H9 (cell line): ENCODE results near the gene ANGPTL7. TPM values are rescaled to one million over a fixed set of nuclear protein-coding genes. Genes with fewer than 3 reads are reported as not detected.

ENCODE experiments used
- DNase-seq: peaks from one replicate; pipeline ENCODE4 v3.0.0-alpha.2; 2017
- H2AFZ ChIP-seq: one replicate; pipeline ENCODE4 v1.6.1; 2013; ENCODE audit warnings: mild to moderate bottlenecking, low read length, control low read depth, moderate library complexity
- H2AK5ac ChIP-seq: 2 replicates; pipeline ENCODE4 v1.6.1; 2013; ENCODE audit warnings: low read length, control low read depth, mixed read lengths; ENCODE audit not compliant: insufficient read length
- H2BK120ac ChIP-seq: one replicate; pipeline ENCODE4 v1.6.1; 2013; ENCODE audit warnings: low read depth, mild to moderate bottlenecking, low read length, control low read depth, inconsistent platforms; ENCODE audit not compliant: poor library complexity, severe bottlenecking
- H2BK12ac ChIP-seq: 2 replicates; pipeline ENCODE4 v1.6.1; 2013; ENCODE audit warnings: low read length, control low read depth, mixed read lengths, low read depth; ENCODE audit not compliant: insufficient read length
- H2BK15ac ChIP-seq: 2 replicates; pipeline ENCODE4 v1.6.1; 2013; ENCODE audit warnings: low read depth, low read length, control low read depth
- H2BK20ac ChIP-seq: one replicate; pipeline ENCODE4 v1.6.1; 2013; ENCODE audit warnings: low read depth, mild to moderate bottlenecking, low read length, control low read depth, inconsistent platforms; ENCODE audit not compliant: poor library complexity, severe bottlenecking
- H2BK5ac ChIP-seq: 2 replicates; pipeline ENCODE4 v1.6.1; 2013; ENCODE audit warnings: low read length, control low read depth, mixed read lengths; ENCODE audit not compliant: insufficient read length
- H3K14ac ChIP-seq: 2 replicates; pipeline ENCODE4 v1.6.1; 2013; ENCODE audit warnings: low read length, control low read depth; ENCODE audit not compliant: insufficient read depth
- H3K18ac ChIP-seq: 2 replicates; pipeline ENCODE4 v1.6.1; 2013; ENCODE audit warnings: low read depth, mild to moderate bottlenecking, mixed read lengths, low read length, control low read depth; ENCODE audit not compliant: insufficient read length
- H3K23ac ChIP-seq: 2 replicates; pipeline ENCODE4 v1.6.1; 2013; ENCODE audit warnings: low read length, control low read depth, mixed read lengths, low read depth; ENCODE audit not compliant: insufficient read length
- H3K23me2 ChIP-seq: 2 replicates; pipeline ENCODE4 v1.6.1; 2013; ENCODE audit warnings: low read depth, mild to moderate bottlenecking, mixed read lengths, low read length, control low read depth; ENCODE audit not compliant: insufficient read length, poor library complexity, severe bottlenecking
- H3K27ac ChIP-seq: 2 replicates; pipeline ENCODE4 v1.5.1; 2013; ENCODE audit warnings: low read length, control low read depth, mixed read lengths, low read depth; ENCODE audit not compliant: insufficient read length
- H3K27me3 ChIP-seq: 2 replicates; pipeline ENCODE4 v1.6.1; 2013; ENCODE audit warnings: low read length, control low read depth, inconsistent platforms; ENCODE audit not compliant: insufficient read depth
- H3K4ac ChIP-seq: 2 replicates; pipeline ENCODE4 v1.6.1; 2013; ENCODE audit warnings: low read depth, mild to moderate bottlenecking, control low read depth, inconsistent platforms, low read length, moderate library complexity
- H3K4me1 ChIP-seq: 2 replicates; pipeline ENCODE4 v1.6.1; 2013; ENCODE audit warnings: low read length, control low read depth, inconsistent platforms; ENCODE audit not compliant: insufficient read depth
- H3K4me2 ChIP-seq: 2 replicates; pipeline ENCODE4 v1.6.1; 2013; ENCODE audit warnings: low read length, control low read depth, mixed read lengths; ENCODE audit not compliant: insufficient read length, insufficient read depth
- H3K56ac ChIP-seq: 2 replicates; pipeline ENCODE4 v1.6.1; 2013; ENCODE audit warnings: low read depth, mild to moderate bottlenecking, mixed read lengths, low read length, control low read depth; ENCODE audit not compliant: insufficient read length
- H3K79me1 ChIP-seq: 2 replicates; pipeline ENCODE4 v1.6.1; 2013; ENCODE audit warnings: low read depth, mild to moderate bottlenecking, moderate library complexity, low read length, control low read depth, inconsistent platforms; ENCODE audit not compliant: insufficient read depth, poor library complexity, severe bottlenecking
- H3K79me2 ChIP-seq: 2 replicates; pipeline ENCODE4 v1.6.1; 2013; ENCODE audit warnings: low read length, control low read depth, inconsistent platforms; ENCODE audit not compliant: insufficient read depth
- H3K9ac ChIP-seq: 2 replicates; pipeline ENCODE4 v1.6.1; 2013; ENCODE audit warnings: low read length, control low read depth, mixed read lengths; ENCODE audit not compliant: insufficient read length; ENCODE audit errors: extremely low read depth
- H3K9me3 ChIP-seq: one replicate; pipeline ENCODE4 v1.6.1; 2013; ENCODE audit warnings: low read depth, low read length, inconsistent platforms; ENCODE audit not compliant: control insufficient read depth
- H3T11ph ChIP-seq: one replicate; pipeline ENCODE4 v1.6.1; 2013; ENCODE audit warnings: mild to moderate bottlenecking, low read length, control low read depth, inconsistent platforms
- H4K20me1 ChIP-seq: one replicate; pipeline ENCODE4 v1.6.1; 2013; ENCODE audit not compliant: control insufficient read depth, insufficient read length, insufficient read depth
- H4K5ac ChIP-seq: 2 replicates; pipeline ENCODE4 v1.6.1; 2013; ENCODE audit warnings: low read depth, mild to moderate bottlenecking, mixed read lengths, low read length, control low read depth; ENCODE audit not compliant: insufficient read length
- H4K8ac ChIP-seq: replicated peaks from 2 replicates; pipeline ENCODE4 v1.6.1; 2013; ENCODE audit warnings: low read length, control low read depth, mixed read lengths, low read depth; ENCODE audit not compliant: insufficient read length
- H4K91ac ChIP-seq: 2 replicates; pipeline ENCODE4 v1.6.1; 2013; ENCODE audit warnings: low read depth, mild to moderate bottlenecking, moderate library complexity, mixed read lengths, low read length, control low read depth; ENCODE audit not compliant: insufficient read length
- H3K27ac Mint-ChIP-seq, 3 experiments: 2 replicates in 2 of 3; 3 replicates in 1 of 3; pipeline ENCODE4 v1.8.0; 2020 to 2021; ENCODE audit warnings: mixed read lengths in 3 of 3, mild to moderate bottlenecking in 1 of 3, moderate library complexity in 1 of 3
- H3K27me3 Mint-ChIP-seq: 2 replicates; pipeline ENCODE4 v1.8.0; 2021; ENCODE audit warnings: low read depth, mild to moderate bottlenecking, moderate library complexity, mixed read lengths
- H3K36me3 Mint-ChIP-seq, 3 experiments: 2 replicates in 2 of 3; 3 replicates in 1 of 3; pipeline ENCODE4 v1.8.0; 2020 to 2021; ENCODE audit warnings: low read depth in 3 of 3, mixed read lengths in 3 of 3; ENCODE audit not compliant: insufficient read depth in 1 of 3
- H3K4me1 Mint-ChIP-seq, 2 experiments: 2 replicates each; pipeline ENCODE4 v1.8.0; 2020; ENCODE audit warnings: mixed read lengths in 2 of 2
- H3K4me3 Mint-ChIP-seq, 2 experiments: 2 replicates in 1 of 2; 3 replicates in 1 of 2; pipeline ENCODE4 v1.8.0; 2020 to 2021; ENCODE audit warnings: mild to moderate bottlenecking in 2 of 2, mixed read lengths in 2 of 2, moderate library complexity in 1 of 2
- H3K9me3 Mint-ChIP-seq, 2 experiments: 2 replicates in 1 of 2; 3 replicates in 1 of 2; pipeline ENCODE4 v1.8.0; 2020; ENCODE audit warnings: mild to moderate bottlenecking in 2 of 2, mixed read lengths in 2 of 2, moderate library complexity in 1 of 2
- WGBS: extraction: QIAGEN DNeasy Blood & Tissue Kit; methylation state at CpG from one replicate; pipeline ENCODE4 v1.1.7; 2013; ENCODE audit warnings: missing lambda C conversion rate, low lambda C conversion rate, mixed read lengths; ENCODE audit not compliant: insufficient read length; ENCODE audit errors: extremely low coverage; 5-methylcytosine and 5-hydroxymethylcytosine counted together
- total RNA-seq: library from RNA; stranded (reverse); gene quantifications from 2 replicates; pipeline ENCODE4 v1.2.1, GENCODE V29; 2021
- TF ChIP-seq, protein P1 (sequence below): fragments of 200-600 bp; sonication (generic); conservative IDR thresholded peaks from 3 replicates; pipeline ENCODE4 v1.8.0; 2021; ENCODE audit warnings: antibody characterized with exemption, mild to moderate bottlenecking

The ANGPTL7 gene
- total RNA-seq, 1 experiment from 2014 or later, result not detected

DNA sequence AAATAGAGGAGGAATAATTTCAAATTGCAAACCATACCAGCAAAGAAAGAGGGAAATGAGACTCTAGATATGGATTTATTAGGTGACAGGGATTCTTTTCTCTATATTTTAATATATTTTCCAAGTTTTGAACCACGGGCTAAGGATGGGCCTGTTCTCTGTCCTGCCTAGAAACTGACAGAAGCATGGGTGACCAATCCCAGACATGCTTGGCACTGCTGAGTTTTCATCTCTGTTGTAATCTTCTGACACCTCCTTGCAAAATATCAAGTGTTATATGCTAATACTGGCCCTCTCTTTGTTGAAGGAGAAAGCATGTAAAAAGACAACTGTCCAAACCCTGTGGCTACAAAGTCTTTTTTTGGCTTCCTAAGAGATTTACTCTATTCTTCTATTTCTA lies 774 bp upstream of the ANGPTL7 start:
- TF ChIP-seq, protein P1, sequence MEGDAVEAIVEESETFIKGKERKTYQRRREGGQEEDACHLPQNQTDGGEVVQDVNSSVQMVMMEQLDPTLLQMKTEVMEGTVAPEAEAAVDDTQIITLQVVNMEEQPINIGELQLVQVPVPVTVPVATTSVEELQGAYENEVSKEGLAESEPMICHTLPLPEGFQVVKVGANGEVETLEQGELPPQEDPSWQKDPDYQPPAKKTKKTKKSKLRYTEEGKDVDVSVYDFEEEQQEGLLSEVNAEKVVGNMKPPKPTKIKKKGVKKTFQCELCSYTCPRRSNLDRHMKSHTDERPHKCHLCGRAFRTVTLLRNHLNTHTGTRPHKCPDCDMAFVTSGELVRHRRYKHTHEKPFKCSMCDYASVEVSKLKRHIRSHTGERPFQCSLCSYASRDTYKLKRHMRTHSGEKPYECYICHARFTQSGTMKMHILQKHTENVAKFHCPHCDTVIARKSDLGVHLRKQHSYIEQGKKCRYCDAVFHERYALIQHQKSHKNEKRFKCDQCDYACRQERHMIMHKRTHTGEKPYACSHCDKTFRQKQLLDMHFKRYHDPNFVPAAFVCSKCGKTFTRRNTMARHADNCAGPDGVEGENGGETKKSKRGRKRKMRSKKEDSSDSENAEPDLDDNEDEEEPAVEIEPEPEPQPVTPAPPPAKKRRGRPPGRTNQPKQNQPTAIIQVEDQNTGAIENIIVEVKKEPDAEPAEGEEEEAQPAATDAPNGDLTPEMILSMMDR, result no peak
- no peak overlapping the region for H2BK120ac ChIP-seq
- no peak overlapping the region for H3K9ac ChIP-seq
- H2BK12ac ChIP-seq, result no peak overlapping the region
- Mint-ChIP-seq H3K4me1 (peaks cover 0 to 6% of the 10 kb centered on the region in 2 experiments; a peak in 1 of 4 replicates), H3K27me3 (no peaks in the 10 kb centered on the region), H3K27ac (no peak overlapping the region), H3K9me3 (no peaks in the 10 kb centered on the region), H3K36me3 (peaks cover 9 to 55% (median 24%) of the 10 kb centered on the region in 3 experiments; a peak in 6 of 7 replicates), H3K4me3 (no peak overlapping the region)
- H4K91ac ChIP-seq, result no peak overlapping the region
- H4K8ac ChIP-seq, result no peak overlapping the region
- H2AK5ac ChIP-seq, result no peak overlapping the region
- H3K18ac ChIP-seq, result no peak overlapping the region
- H4K5ac ChIP-seq, result no peak overlapping the region
- no peak for DNase-seq
- no peak overlapping the region for H2BK20ac ChIP-seq
- H2BK15ac ChIP-seq, result no peak overlapping the region
- H3K4ac ChIP-seq, result no peak overlapping the region
- no peak overlapping the region for H3K14ac ChIP-seq
- H3K23me2 ChIP-seq, result no peaks in the 10 kb centered on the region
- H3K23ac ChIP-seq, result no peak overlapping the region
- no peaks in the 10 kb centered on the region for H3K9me3 ChIP-seq
- no peak overlapping the region for H3K27ac ChIP-seq
- H3T11ph ChIP-seq, result no peak overlapping the region
- no peak overlapping the region for H3K56ac ChIP-seq
- no peaks in the 10 kb centered on the region for H4K20me1 ChIP-seq
- no peaks in the 10 kb centered on the region for H3K4me1 ChIP-seq
- no peaks in the 10 kb centered on the region for H3K79me1 ChIP-seq
- H2BK5ac ChIP-seq, result no peak overlapping the region
- no peak overlapping the region for H2AFZ ChIP-seq
- no CpG with 5 or more reads among the region's 1 CpG for WGBS
- H3K79me2 ChIP-seq, result no peaks in the 10 kb centered on the region
- no peaks in the 10 kb centered on the region for H3K27me3 ChIP-seq
- no peak overlapping the region for H3K4me2 ChIP-seq
